Urothelium cell line (cell line): Measurements from ENCODE around the gene M6PR.
"Not testable (repeated sequence)": the region's sequence is repeated elsewhere in the genome, so short reads cannot be mapped to it uniquely, and the experiment has no call there.

Experiments used
- DNase-seq: peaks from one replicate; pipeline ENCODE4 v3.0.0; 2011; ENCODE audit warnings: low spot score, mixed read lengths
- FAIRE-seq: peaks from 2 replicates; lab custom pipeline; 2011; peaks lifted over from hg19 to GRCh38; lab: Jason Lieb, UNC

The M6PR gene

DNA sequence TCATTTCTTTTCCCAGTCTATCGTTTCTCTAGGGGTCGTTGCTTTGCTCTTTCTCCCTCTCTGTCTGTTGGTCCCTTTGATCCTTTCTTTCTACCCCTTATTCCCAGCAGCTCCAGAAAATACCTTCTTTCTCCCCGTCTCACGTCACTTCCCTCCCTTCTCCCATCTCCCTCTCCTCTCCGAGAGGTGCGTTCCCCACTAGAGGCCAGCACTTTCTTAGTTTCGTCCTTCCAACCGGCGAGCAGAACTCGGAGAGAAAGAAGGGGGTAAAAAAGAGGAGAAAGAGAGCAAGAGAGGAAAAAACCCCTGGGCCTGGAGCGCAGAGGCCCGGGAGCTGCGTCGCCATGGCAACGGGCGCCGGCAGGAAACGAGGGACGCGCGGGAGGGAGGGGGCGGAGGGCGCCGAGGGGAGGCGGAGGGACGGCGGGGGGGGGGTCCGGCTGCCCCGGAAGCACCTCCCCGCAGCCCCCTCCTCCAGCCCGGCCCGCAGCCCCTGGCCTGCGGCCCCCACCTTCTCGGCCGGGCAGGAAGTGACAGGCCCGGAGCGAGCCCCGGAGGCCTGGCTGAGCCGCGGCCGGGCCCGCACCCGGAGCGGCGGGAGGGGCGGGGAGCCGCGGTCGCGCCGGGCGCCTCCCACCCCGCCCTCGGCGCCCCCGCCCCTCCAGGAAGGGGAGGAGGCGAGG lies 35.3 kb downstream of the M6PR start, which contains the start of gene PHC1:
Gene PHC1 (plus strand): TSS at position 477 of the 683 bp plus-strand sequence. CDS start 3,169 bp downstream, outside the sequence.
- DNase-seq (peak; percentile 99), FAIRE-seq (peak; percentile 95)

DNA sequence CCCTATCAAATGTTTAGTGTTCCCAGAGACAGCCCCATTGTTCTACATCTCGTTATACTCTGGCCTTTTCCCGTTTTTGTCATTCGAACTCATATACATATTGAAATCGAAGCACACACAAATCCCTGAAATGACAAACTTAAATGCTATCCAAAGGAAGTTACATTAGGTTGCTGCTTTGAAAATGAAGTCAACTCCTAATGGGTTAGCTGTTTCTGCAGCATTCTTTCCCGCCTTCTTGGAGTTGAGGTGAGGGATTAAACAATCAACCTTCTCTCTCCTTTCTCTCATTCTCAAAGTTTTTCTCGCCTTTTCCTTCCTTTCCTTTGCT lies 35.8 kb downstream of the M6PR start:
- DNase-seq (no peak), FAIRE-seq (no peak)

DNA sequence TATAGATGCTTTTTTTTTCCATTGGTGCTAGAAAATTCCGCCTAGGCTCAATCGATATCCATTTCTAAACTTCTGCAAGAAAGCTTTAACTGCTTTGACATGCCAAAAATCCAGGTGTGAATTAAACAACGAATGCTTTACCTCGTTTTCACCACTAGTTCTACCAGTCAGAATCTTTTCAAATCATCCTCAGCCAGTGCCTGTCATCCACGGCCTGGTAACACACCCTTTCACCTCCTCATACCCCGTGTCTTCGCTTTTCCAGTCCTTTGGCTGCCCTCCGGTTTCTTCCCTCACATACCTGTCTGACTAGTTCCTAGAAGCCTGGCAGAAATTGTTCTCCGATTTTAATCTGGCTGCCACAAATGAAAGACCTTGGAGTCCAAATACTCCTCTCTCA lies 36.5 kb downstream of the M6PR start:
- DNase-seq, result peak; percentile 48
- FAIRE-seq, result no peak

DNA sequence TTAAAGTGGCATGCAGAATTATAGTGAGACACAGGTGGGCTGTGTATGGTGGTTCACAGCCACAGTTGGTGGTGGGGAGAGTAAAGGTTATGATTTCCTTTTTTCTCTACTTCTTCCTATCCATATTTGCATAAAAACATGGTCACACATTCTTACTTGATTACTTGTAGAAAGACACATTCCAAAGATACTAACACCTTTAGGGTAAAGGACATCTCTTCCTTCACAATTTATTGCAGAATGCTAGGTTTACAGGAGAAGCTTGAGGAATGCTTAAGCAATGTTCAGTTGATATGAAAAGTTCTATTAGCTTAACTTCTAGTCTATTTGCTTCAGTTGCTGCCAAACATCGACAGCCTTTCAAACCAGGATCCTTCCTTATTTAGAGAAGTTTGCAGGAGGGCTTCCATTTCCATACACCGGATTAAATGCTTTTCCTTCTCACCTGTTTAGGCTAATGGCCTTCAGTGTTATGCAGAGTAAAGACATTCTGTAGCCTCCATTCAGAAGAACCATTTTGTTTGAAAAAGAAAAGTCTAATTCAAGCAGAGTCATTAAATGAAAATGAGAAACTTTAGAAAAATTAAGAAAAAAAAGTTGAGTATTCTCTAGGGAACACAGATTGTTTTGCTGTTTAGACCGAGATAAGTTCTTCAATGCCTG lies 37.7 kb downstream of the M6PR start:
- FAIRE-seq, result no peak
- DNase-seq, result no peak

DNA sequence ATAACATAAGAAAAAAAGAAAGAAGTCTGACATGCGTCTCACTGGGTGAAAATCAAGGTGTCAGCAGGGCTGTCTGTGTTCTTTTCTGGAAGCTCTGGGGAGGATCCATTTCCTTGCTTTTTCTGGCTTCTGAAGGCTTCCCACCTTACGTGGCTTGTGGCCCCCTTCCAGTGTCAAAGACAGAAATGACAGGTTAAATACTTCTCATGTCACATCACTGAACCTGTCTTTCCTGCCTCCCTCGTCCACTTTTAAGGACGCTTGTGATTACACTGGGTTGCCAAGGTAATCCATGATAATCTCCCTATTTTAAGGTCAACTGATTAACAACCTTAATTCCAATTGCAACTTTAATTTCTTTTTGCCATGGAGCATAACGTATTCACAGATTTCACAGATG lies 39.7 kb downstream of the M6PR start:
- FAIRE-seq, result peak; percentile 5
- no peak for DNase-seq

DNA sequence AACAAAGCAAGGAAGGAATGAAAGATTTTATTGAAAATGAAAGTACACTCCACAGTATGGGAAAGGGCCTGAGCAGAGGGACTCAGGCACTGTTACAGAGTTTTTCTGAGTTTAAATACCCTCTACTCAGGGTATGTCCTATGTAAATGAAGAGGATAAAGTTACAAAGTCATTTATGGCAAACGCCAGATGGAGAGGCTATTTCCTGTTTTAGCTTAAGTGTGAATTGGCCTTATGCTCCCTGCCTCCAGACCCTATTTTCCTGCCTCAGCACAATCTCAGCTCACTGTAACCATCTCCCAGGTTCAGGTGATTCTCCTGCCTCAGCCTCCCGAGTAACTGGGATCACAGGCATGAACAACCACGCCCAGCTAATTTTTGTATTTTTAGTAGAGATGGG lies 41.9 kb downstream of the M6PR start:
- FAIRE-seq (no peak), DNase-seq (no peak)

DNA sequence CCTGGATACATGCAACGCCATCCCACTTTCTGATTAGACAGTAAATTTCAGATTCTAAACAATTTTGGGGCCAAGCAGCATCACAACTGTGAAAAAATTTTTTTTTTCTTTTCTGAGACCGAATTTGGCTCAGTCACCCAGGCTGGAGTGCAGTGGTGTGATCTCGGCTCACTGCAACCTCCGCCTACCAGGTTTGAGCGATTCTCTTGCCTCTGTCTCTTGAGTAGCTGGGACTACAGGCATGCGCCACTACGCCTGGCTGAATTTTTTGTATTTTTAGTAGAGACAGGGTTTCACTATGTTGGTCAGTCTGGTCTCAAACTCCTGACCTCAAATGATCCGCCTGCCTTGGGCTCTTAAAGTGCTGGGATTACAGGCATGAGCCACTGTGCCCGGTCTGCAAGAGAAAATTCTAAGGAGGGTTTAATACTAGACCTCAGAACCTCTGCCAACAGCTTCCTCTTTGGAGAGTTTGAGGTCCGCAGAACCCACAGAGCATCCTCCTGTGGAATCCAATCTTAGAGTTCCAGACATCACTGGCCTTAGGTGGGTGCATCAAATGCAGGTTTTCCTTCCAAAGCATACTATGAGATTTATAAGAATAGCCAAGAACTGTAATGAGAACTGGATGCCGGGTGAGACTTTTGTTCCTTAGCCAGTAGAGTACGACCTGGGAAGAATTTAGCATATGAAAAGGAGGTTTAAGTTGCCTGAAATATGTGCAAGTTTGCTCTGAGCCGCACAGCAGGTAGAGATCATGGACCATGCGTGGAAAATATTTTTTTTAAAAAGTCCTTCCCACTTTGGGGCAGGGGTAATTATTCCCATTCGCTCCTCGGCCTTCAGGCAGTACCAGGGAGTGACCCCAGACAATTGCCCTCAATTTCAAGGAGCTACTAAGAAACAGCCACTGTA lies 42.9 kb downstream of the M6PR start:
- FAIRE-seq, result no peak

DNA sequence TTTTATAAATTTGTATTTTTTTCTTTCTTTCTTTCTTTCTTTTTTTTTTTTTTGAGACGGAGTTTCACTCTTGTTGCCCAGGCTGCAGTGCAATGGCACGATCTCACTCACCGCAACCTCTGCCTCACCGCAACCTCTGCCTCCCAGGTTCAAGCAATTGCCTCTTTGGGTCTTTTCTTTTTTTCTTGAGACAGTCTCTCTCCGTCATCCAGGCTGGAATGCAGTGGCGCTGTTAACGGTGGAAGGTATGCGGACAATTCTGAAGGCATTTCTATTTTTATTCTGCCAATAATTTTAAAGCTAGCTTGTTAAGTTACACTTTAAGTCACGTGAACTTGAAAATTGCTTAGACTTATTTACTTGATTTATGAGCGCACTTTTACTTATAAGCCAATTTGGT lies 43.9 kb downstream of the M6PR start:
- FAIRE-seq (no peak), DNase-seq (no peak)

More for the DNA sequence above, 42.9 kb downstream of the M6PR start:
- no peak for DNase-seq

DNA sequence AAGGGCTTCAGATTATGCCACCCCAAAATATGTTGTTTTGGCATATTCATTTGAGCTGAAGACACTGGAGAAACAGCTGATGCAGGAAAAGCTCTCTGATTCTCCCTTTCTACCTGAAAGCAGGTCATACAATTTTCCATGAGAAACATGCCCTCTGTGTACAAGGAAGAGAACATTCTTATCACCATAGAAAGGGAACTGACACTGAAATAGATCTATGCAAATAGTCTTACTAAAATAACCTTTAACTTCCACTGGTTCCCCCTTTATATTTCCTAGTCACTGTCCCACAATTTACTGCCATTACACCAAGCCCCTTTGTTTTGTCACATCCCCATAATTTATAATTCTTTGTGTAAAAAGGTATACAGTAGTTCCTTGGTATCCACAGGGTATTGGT lies 44.8 kb downstream of the M6PR start:
- no peak for FAIRE-seq

DNA sequence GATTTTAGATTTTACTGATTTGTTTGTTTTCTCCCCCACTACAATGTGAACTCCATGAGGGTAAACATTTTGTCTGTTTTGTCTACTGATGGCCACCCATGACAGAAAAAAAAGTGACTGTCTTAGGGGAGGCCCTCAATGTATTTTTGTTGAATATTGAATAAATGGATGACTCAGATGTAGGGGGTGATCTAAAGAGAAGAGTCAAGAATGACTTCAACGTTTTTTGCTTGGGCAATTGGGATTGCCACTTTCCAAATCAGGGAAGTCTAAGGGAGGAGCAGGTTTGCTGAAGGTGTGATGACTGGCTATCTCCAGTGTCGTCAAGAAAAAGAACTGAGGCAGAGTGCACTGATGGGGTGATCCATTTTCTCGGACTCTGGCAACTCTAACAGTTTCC lies 45.8 kb downstream of the M6PR start:
- no peak for FAIRE-seq

More for the DNA sequence above, 44.8 kb downstream of the M6PR start:
- no peak for DNase-seq

DNA sequence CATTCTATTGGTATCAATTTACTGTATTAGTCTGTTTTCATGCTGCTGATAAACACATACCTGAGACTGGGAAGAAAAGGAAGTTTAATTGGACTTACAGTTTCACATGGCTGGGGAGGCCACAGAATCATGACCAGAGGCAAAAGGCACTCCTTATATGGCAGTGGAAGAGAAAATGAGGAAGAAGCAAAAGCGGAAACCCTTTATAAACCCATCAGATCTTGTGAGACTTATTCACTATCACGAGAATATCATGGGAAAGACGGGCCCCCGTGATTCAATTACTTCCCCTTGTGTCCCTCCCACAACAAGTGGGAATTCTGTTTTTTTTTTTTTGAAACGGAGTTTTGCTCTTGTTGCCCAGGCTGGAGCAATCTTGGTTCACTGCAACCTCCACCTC lies 46.7 kb downstream of the M6PR start:
- not testable (repeated sequence) for DNase-seq, FAIRE-seq

More for the DNA sequence above, 45.8 kb downstream of the M6PR start:
- no peak for DNase-seq

DNA sequence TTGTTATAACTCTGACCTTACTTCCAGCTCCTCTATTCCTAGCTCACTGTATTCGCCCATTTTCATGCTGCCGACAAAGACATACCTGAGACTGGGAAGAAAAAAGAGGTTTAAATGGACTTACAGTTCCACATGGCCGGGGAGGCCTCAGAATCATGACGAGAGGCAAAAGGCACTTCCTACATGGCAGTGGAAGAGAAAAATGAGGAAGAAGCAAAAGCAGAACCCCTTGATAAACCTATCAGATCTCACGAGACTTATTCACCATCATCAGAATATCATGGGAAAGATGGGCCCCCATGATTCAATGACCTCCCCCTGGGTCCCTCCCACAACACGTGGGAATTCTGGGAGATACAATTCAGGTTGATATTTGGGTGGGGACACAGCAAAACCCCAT lies 49.6 kb downstream of the M6PR start:
- FAIRE-seq, result peak; percentile 20
- no peak for DNase-seq

DNA sequence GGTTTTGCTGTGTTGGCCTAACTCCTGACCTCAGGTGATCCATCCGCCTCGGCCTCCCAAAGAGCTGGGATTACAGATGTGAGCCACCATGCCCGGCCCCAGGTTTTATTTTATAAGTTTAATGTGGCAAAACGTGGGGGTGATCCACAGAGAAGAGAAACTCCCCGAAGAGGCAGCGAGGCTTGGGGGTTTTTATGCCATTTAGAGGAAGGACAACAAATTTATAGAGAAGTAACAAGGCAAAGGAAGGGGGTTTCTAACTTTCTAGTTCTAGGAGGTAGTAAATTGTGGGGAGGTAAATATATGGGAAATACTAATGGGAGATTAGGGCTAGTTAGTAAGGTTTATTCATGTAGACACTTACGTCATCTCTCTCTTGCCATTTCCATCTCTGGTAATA lies 52.4 kb downstream of the M6PR start:
- DNase-seq (no peak), FAIRE-seq (no peak)

DNA sequence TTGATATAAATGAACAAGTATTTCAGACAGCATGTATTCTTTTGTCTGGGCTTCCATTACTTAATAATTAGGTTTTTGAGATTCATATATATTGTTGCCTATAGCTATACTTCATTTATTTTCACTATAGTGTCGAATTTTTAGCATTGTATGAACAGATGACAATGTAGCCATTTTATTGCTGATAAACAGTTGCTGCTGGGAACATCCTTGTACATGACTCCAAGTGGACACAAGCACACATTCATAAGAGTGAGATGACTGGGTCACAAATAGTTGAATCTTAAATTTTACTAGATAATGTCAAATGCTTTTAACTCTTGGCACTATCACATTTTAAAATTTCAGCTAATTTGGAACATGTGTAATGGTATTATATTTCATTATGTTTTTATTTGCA lies 54.5 kb downstream of the M6PR start:
- FAIRE-seq, result no peak

DNA sequence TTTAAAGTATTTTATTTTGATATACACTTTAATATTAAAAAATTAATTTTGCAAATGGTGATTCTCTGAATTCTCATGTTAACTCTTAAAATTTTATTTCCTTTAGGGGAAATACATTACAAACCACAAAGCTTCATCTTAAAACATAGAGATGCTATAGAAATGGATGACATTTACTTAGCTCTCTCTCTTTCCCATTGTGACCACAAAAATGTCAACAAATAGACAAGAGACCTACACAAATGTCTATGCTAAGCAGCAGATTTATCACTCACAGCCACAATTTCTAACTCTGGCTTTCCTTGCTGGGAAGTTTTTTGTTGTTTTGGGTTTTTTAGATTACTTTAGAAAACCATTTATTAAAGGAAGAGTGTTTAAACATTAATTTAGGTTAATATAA lies 55.1 kb downstream of the M6PR start:
- FAIRE-seq, result no peak
- DNase-seq, result no peak

More for the DNA sequence above, 54.5 kb downstream of the M6PR start:
- no peak for DNase-seq

DNA sequence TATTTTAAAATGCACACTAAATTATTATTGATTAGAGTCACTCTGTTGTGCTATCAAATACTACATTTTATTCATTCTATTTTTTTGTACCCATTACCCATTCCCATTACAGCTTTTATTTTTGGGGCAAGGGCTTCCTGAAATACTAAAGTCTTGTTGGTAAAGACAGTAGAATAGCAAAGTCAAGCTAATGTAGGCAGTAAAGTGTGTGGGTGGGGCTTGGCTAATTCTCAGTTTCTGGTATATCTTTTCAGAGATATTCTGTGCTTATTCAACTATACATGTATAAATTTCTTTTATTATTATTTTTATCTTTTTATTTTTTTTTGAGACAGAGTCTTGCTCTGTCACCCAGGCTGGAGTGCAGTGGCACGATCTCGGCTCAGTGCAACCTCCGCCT lies 57.5 kb downstream of the M6PR start:
- FAIRE-seq, result no peak
- DNase-seq, result no peak
